ENCODE results near the gene VAV3.
"Not testable (repeated sequence)": the region's sequence is repeated elsewhere in the genome, so short reads cannot be mapped to it uniquely, and the experiment has no call there.

The VAV3 gene

DNA sequence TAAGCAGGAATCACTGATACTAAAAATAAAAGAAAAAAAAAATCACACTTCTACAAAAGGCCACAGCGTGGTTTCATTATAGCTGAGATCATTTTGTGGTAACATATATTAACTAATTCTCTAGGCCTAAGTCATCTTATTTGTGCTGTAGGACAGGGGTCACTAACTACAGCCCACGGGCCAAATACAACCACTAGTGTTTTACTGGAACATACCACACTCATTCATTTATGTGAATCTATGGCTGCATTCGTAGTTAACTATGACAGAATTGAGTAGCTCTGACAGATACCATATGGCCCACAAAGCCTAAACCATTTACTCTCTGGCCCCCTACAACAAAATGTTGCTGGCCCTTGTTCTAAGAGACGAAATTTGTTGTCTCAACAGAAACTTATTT, 224.4 kb downstream of the VAV3 start:
- no peak for DNase-seq (ENCODE audit: low spot score)

DNA sequence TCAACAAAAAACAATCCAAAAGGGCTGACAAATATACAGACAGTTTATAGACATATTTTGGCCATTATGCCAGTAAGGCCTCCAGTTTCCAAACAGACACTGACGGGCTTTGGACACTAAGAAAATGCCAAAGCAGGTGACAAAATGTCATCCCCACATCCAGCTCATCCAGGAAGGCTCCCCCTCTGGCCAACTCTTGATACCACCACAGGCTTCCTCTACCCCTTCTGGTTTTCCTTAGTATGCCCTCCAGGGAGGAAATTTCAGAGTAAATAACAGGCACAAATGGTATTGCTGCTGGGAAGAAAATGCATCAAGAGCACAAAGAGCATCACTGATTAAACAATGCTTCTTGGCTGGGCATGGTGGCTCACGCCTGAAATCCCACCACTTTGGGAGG, 225.3 kb downstream of the VAV3 start:
- no peak for DNase-seq (ENCODE audit: low spot score)

DNA sequence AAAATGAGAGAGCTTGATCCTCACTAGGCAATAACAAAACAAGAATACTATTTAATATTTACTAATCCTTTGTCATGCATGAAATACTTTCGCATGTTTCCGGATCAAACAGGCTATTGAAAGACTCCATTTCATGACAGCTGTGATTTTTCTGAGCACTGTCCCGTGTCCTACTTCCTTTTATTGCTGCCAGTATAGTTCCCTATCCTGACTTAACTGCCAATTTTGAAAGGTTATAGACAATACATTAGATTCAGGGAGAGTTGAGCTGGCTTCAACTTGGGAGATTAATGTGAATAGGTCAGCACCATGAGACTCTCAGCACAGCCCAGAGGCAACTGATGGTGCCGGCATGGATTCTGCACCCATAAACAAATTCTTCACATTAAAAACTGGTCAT, 225.8 kb downstream of the VAV3 start:
- DNase-seq (ENCODE audit: low spot score): peak; percentile 1

DNA sequence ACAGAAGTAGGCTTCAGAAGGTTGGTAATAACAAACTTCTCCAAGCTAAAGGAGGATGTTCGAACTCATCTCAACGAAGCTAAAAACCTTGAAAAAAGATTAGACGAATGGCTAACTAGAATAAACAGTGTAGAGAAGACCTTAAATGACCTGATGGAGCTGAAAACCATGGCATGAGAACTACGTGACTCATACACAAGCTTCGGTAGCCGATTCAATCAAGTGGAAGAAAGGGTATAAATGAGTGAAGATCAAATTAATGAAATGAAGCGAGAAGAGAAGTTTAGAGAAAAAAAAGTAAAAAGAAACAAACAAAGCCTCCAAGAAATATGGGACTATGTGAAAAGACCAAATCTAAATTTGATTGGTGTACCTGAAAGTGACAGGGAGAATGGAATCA, 231.6 kb downstream of the VAV3 start:
- DNase-seq (ENCODE audit: low spot score): not testable (repeated sequence)

DNA sequence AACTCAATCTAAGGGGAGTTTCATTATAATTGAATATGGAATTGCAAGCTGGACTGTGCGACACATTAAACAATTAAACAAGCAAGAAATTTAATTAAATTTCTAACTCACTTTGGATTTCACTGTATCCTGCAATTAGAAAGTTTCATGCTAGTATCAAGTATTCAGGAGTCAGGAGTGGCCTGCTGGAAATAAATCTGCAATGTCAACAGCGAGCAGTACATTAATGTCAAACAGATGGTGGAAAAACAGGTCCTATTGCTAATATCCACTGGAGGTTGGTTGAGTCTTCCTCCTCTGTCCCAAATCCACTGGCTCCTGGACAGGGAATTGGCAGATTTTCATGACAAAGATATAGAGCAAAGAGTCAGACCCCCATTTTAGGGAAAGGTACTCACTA, 237.1 kb downstream of the VAV3 start:
- DNase-seq (ENCODE audit: low spot score): no peak

DNA sequence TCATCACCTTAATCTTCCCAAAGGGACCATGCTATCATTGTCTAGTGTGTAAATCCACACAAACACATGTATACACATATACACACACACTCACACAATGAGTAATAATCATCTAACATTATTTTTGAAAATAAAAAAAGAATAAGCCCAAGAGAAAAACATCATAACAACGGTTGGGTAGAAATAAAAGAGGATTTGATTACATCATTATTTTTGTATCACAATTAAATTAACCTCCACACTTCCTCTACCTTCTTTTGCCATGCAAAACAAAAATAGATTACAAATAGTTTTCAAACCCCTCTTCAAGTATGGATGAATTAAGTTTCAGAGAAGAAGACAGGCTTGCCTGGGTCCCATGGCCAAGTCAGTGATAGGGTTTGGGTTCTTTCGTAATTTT, 238.1 kb downstream of the VAV3 start:
- no peak for DNase-seq (ENCODE audit: low spot score)

DNA sequence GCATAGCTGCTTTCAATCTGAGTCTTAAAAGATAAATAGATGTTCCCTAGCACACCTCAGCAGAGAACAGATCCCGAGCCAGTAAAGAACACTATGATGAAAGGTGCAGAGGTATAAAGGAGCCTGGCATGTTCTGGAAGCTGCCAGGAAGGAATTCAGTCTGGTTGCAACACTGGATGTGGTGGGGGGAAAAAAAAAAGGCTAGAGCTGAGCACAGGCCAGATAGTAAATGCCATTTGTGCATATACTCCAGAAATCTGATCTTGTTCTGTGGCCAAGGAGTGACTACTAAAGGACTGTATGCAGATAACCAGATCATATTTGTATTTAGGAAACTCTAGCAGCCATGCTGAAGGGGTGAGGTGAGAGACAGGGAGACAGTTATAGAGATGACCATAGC, 240.3 kb downstream of the VAV3 start:
- DNase-seq (ENCODE audit: low spot score): no peak

DNA sequence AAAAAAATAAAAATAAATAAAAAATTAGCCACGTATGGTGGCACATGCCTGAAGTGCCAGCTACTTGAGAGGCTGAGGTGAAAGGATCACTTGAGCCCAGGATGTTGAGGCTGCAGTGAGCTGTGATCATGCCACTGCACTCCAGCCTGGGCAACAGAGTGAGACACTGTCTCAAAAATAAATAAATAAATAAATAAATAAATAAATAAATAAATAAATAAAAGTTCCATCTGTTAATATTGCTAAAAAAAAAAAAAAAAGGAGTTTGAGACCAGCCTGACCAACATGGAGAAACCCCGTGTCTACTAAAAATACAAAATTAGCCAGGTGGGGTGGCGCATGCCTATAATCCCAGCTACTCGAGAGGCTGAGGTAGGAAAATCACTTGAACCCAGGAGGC, 244.8 kb downstream of the VAV3 start:
- DNase-seq (ENCODE audit: low spot score): not testable (repeated sequence)

DNA sequence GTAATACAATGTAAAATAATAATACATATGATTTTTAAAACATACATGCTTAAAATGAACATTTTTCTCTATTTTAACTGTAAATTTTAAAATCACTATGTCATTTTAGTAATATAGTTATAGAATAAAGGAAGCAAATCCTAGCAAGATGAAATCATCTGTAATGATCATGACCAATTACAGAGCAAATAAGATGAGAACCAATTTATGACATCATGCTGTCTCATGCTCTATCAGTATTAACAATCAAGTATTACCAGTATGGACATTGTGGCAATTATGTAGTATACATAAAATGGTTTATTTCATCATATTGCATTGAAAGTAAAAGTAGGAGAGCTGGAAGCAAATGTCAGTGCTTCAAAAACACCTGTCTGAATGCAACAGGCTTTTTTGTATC, 255.0 kb downstream of the VAV3 start:
- DNase-seq (ENCODE audit: low spot score): no peak

DNA sequence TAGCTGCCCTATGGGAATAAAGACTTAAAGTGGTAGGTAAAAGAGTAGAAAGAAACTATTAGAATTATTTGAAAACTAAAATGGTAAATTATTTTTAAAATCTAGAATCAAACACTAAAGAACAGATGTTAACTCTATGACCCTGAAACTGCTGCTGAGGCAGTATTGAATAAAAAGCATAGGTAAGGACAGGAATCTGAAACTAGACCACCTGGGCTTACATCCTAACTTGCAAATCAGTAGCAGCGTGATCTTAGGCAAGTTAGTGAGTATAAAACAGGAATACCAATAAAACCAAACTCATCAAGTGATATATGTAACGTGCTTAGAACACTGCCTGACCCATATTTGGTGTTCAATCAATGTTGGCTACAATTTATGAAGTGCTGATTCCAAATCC, 257.9 kb downstream of the VAV3 start:
- no peak for DNase-seq (ENCODE audit: low spot score)

DNA sequence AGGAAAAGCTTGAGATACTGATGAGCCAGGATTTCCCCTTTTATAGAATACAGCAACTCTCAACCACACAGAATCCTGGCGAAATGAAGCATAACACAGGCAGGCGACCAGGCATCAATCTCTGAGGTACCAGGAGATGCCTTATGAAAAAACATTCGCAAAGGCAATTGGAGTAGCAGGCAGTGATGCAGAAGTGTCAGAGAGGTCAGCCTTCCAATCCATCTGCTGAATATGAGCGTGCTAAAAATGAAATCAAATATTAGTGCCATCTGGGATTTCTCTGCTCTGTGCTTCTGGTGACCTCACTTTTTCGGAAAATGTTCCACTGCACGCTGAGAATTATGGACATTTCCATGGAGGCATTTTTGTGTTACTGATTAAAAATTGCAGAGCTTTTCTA, 258.8 kb downstream of the VAV3 start:
- no peak for DNase-seq (ENCODE audit: low spot score)

DNA sequence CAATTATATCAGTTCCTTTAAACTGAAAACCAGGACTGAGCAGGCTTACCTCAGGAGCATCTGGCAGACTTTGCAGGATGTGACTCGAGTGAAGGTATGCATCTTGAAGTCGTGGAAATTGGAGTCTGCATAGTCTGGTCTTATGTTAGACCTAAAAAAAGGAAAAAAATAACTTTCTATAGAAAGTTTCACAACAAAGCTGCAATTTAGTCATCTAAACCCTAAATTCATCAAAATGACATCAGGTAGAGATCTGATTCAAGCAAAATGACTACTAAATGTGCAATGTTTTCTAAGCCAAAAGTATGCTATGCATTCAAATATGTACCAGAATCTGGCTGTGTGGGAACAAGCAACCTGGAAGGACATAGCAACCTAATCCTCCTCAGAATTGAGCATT, 260.1 kb downstream of the VAV3 start:
- no peak for DNase-seq (ENCODE audit: low spot score)

DNA sequence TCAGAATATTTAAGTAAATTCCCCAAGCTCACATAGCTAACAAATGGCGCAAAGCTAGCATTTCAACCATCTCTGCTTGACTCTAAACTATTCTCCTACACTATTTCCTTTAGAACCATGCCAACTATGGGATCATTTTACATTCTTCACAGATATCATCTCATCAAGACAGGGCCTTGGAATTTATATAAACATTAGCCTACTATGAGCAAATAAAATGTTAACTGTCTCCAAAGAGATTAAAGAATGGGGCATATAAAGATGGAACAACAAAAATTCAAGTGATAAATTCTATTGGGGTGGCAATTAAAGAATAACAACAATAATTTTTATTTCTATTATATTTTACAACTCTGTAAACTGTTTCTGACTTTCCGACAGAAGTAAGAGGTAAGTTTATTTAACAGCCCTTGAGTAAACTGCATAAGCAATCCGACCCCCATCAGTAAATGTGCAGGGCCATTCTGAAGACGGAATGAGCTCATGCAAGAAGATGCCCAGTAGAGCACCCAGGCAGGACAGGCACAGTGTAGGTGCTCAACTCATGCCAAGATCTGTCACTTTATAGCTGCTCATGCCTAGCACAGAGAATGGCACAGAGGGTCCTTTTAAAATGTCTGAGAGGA, 261.9 kb downstream of the VAV3 start:
- no peak for DNase-seq (ENCODE audit: low spot score)

DNA sequence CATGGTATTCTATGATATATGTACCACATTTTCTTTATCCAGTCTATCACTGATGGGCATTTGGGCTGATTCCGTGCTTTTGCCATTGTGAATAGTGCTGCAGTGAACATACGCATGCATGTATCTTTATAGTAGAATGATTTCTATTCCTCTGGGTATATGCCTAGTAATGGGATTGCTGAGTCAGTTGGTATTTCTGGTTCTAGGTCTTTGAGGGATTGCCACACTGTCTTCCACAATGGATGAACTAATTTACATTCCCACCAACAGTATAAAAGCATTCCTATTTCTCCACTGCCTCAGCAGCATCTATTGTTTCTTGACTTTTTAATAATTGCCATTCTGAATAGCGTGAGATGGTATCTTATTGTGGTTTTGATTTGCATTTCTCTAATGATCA, 264.3 kb downstream of the VAV3 start:
- not testable (repeated sequence) for DNase-seq (ENCODE audit: low spot score)

DNA sequence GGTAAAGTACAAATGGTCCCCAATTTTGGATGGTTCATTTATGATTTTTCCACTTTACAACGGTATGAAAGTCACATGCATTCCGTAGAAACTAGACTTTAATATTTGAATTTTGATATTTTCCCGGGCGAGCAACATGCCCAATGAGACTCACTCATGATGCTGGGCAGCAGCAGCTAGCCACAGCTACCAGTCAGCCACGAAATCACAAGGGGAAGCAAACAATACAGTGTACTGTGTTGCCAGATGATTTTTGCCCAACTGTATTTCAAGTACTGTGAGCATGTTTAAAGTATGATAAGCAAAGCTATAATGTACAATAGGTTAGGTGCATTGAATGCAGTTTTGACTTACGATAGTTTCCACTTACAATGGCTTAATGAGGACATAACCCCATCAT, 266.8 kb downstream of the VAV3 start:
- no peak for DNase-seq (ENCODE audit: low spot score)

DNA sequence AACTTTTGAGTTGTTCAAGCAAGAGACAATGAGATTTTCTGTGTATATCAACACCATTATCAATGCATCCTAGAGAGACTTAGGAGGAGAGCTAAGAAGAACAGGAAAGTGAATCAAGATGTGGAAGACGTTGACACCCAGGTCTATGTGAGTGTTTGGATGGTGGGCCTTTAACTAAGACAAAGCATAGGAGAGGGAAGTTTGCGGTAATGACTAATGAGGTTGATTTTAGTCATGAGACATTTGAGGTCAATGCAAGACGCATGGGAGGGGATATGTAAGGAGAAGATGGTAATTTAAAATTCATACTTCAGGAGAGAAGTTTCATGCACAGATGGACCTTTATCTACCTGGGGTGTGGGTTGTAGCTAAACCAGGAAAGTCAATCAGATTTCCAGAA, 269.6 kb downstream of the VAV3 start:
- DNase-seq (ENCODE audit: low spot score): no peak

DNA sequence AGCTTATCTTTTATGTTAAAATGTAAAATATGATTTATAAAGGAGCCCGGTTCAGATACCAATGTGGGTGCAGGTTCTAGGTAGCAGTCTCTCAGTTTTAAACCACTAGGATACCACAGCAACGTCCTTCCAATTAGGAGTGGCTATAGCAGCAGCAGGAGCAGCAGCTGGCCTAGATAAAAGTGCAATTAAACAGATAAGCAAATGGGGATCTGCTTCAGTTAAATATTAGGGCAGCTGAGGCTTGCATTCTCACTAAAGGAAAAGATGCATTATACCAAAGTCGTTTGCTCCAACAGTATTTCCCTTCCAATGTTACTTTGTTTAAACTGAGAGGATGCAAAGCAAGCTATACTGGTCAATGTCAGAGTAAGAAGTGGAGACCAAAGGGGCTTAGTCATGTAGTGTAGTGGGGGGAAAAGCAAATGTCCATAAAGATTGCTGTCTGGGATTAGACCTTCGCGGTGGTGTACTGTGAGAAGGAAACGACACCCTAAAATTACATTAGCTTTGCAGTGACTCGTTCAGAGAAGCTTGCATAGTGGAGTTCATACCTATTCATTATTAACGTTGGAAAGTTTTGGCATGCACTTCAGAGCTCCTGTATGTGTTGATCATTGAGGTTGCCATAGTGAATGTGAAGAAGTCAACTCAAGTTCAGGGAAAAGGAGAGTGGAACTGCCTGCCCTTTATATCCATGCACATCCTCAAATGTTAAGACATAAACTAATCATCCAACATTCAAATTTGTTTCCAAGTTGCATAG, 272.2 kb downstream of the VAV3 start:
- no peak for DNase-seq (ENCODE audit: low spot score)

DNA sequence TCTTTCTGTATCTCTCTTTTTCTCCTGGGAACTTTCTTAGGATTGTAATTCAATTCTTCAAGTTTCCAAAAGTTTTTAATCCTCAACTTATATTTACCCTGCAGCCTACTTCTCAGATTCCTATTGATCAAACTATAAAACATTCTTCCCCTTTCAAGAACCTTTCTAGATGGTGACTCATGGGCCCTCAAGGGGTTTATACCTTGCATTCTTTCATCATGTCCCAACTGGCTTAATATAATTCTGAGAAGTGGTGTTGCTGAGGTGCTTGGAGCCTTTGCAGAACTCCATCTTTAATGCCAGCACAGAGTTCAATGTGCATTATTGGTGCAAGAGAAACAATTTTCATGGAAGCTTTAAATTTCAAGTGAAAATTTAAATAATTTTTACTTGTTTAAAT, 273.4 kb downstream of the VAV3 start:
- no peak for DNase-seq (ENCODE audit: low spot score)

DNA sequence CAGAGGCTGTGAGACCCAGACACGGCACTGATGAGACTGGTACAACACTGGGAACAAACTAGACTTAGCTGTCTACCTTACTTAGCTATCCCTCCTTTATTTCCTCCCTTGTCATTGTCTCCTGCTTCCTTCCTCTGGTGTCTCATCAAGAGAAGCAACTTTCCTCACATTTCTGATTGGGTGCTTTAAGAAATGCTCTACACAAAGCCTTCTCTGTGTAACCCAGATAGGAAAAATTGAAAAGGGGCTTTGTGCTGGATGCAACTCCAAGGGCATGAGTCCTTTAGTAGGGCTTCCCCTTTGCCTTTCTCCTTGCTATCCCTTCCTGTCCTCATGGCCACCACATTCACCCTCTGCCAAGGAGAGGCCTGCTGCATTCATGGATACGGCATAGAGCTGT, 274.5 kb downstream of the VAV3 start:
- no peak for DNase-seq (ENCODE audit: low spot score)

DNA sequence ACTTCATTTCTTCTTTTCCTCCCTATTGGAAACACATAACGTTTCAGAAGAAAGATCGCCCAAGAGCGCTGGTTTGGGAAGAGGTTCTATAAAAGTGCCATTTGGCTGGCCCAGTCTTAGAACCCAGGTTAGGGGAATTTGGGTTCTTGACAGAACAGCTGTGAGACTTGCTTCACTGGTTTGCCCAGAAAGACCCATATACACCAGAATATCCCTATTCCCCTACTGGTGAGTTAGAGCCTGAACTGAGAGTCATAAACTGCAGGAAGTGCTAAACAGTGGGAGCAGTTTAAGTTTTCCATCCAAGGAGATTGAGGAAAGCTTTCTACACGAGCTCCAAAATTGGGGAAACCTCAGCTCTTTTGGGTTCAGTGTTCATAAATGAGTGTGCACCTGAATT, 275.2 kb downstream of the VAV3 start:
- no peak for DNase-seq (ENCODE audit: low spot score)

DNA sequence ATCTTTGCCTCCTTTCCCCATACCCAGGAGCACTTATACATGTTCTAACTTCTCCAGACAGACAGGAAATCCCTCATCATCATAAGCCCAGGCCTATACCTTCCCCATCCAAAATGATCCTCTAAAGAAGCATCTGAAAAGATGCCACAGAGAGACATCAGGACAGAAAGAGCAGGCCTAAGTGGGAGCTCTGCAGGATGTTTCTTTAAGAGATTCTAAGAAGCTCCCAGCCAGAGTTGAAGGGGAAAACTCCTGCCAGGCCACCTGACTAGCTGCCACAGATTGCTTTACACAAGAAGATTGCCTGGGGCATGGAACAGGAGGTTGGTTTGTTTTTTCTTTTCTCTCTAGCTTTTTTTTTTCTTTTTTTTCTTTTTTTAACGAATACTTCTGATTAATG, 275.8 kb downstream of the VAV3 start:
- no peak for DNase-seq (ENCODE audit: low spot score)

DNA sequence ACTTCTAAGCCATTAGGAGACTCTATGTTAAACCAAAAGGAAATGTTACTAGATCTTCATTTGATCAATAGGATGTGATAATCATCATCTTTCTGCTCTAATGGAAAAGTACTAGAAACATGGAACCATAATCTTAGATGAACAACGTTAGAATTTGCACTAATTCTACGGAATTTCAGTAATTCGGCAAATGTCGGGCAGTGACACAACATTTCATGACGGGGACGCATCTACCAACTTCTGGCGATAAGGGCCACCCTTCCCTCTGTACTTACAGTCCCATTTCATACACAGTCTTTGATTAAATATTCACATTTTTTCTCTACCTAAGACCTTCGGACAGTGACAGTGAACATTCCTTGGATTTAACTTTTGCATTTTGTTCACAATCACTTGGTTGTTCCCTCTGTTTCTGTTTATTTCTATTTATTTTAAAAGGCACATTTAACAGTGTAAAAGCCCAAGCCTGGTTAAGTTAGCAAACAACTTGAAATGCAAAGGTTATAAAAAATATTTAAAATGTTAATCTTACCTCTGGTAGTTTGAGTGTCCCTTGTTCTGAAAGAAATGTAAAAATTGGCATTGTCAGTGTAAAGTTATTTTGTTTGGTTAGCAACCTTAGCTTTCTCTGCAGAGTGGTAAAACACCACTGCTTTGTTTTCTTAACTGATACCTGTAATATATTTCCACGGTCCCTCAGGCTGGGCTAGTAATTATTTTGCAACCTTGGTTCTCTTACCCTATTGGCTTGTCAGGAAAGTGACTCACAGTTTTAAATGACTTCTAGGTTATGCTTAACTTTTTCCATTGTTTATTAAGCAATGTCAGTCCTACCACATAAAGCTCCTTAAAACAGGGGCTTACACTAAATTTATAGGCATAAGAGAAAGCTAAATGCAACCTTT, 276.9 kb downstream of the VAV3 start:
- DNase-seq (ENCODE audit: low spot score): no peak

DNA sequence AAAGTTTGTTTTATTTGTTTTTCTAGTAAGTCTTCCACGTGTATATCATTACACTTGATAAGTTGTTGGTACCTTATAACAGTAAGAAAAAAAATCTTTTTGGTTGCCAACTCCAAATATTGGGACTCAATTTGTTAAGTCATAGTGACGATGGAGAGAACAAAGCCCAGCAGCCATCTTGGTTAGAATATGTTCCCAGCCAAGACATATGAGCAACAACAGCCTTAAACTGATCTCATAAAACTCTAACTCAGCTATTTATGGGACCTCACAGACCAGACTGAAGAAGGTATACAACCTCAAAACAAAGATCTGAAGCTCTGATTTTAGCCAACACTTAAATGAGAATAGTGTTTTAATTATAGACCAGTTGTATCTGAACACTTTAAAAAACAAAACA, 281.3 kb downstream of the VAV3 start:
- DNase-seq (ENCODE audit: low spot score): no peak
